ENCODE results near the gene STARD4.

DNA sequence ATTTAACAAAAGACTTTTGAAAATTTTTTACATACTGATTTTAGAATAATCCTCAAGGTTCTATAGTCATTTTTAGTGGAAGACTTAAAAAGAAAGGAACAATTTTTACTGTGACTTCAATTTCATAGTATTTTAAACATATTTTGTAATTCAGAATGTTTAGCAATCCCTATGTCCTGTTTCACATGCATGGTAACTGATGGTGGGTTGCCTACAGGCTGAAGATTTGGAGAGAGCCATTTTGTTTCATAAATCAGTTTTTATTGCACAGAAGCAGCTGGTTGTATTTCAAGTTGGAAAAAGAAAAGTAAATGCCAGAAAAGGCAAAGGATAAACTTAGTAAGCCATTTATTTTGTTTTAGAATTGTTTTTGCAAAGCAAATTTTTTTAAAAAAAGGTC, 24.0 kb downstream of the STARD4 start:
- TF ChIP-seq EZH2 (IDR thresholded peaks at IDR 0.05; ENCODE audit: borderline replicate concordance): no peak
- TF ChIP-seq CTCF (IDR thresholded peaks at IDR 0.05; ENCODE audit: poor library complexity): no peak

All from hepatocyte (in vitro differentiated cells).